ENCODE data around the gene SARDH.

Gene SARDH

DNA sequence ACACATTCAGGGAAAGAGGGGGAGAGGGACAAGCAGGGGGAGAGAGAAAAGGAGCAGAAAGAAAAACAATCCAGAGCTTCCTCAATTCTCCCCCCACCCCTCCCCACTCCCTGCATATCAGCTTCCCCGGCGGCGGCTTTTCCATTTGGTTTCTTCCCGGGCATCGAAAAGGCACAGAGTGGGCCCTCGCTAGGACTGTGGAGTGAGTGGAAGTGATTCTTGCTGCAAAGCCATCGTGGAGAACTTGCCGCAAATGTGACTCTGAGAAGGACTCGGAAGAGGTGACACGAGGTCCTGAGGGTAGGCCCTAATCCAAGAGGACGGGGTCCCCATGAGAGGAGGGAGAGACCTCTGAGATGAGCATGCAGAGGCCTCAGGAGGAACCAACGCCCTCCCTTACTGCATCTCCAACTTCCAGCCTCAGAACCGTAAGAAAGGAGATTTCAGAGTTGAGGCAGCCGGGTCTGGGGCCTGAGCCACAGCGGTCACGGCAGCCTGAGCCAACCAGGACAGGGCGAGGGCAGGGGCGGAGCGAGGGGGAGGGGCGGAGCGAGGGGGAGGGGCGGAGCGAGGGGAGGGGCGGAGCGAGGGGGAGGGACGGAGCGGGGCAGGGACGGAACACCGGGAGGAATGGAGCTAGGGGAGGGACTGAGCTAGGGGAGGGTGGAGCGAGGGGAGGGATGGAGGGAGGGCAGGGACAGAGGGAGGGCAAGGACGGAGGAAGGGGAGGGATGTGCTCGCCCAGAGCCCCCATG lies 21.2 kb upstream of the SARDH start:
- H3K79me2 ChIP-seq (ENCODE audit: insufficient read depth, low read length) = no peaks in the 10 kb centered on the region
- H2AFZ ChIP-seq (ENCODE audit: low read depth, low read length) = no peak overlapping the region
- no peak overlapping the region for H3K27ac ChIP-seq (ENCODE audit: low read length)
- TF ChIP-seq EZH2 (IDR thresholded peaks at IDR 0.05; ENCODE audit: borderline replicate concordance, low read depth, low read length, severe bottlenecking) = no peak
- TF ChIP-seq, protein P1, sequence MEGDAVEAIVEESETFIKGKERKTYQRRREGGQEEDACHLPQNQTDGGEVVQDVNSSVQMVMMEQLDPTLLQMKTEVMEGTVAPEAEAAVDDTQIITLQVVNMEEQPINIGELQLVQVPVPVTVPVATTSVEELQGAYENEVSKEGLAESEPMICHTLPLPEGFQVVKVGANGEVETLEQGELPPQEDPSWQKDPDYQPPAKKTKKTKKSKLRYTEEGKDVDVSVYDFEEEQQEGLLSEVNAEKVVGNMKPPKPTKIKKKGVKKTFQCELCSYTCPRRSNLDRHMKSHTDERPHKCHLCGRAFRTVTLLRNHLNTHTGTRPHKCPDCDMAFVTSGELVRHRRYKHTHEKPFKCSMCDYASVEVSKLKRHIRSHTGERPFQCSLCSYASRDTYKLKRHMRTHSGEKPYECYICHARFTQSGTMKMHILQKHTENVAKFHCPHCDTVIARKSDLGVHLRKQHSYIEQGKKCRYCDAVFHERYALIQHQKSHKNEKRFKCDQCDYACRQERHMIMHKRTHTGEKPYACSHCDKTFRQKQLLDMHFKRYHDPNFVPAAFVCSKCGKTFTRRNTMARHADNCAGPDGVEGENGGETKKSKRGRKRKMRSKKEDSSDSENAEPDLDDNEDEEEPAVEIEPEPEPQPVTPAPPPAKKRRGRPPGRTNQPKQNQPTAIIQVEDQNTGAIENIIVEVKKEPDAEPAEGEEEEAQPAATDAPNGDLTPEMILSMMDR (IDR thresholded peaks at IDR 0.05; ENCODE audit: borderline replicate concordance, extremely low read depth, low read length, poor library complexity, severe bottlenecking) = no peak
- H3K27me3 ChIP-seq (ENCODE audit: insufficient read depth, low read length, poor library complexity) = no peaks in the 10 kb centered on the region
- no peaks in the 10 kb centered on the region for H3K9me3 ChIP-seq (ENCODE audit: insufficient read depth, low read length, severe bottlenecking)
- no peaks in the 10 kb centered on the region for H3K36me3 ChIP-seq (ENCODE audit: insufficient read depth, low read length)
- H3K4me2 ChIP-seq (ENCODE audit: insufficient read depth, low read length) = no peak overlapping the region
- no peaks in the 10 kb centered on the region for H4K20me1 ChIP-seq (ENCODE audit: insufficient read depth, low read length)
- H3K4me1 ChIP-seq (ENCODE audit: insufficient read depth, low read length) = no peaks in the 10 kb centered on the region
- DNase-seq (no peak), ATAC-seq (ENCODE audit: insufficient read depth, low read depth) (no peak)
- H3K9ac ChIP-seq (ENCODE audit: low read depth, low read length) = no peak overlapping the region
- H3K4me3 ChIP-seq (ENCODE audit: low read depth in 1 of 2, low read length in 2 of 2) = no peak overlapping the region

DNA sequence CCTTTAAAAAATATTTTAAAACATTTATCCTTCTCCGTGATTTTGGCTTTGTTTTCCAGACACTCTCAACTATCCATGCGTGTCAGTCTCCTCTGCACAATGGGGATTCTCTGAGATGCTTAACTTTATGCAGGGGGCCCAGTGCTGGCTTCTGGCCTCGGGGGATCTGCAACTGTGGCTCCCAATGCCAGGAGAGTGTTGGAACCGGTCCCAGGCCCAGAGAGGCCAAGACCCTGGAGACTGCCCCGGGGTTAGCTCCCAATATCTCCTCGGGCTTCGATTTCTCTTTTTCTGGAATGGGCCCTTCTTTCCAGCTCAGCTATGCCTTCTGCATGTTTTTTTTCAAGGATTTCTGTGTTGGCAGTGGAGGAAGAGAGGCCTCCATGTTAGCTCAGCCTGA lies 20.1 kb upstream of the SARDH start:
- Histone ChIP-seq H3K9ac (ENCODE audit: low read depth, low read length) (no peak overlapping the region), H4K20me1 (ENCODE audit: insufficient read depth, low read length) (no peaks in the 10 kb centered on the region), H3K4me3 (ENCODE audit: low read depth in 1 of 2, low read length in 2 of 2) (no peak overlapping the region), H2AFZ (ENCODE audit: low read depth, low read length) (no peak overlapping the region), H3K27me3 (ENCODE audit: insufficient read depth, low read length, poor library complexity) (no peaks in the 10 kb centered on the region), H3K9me3 (ENCODE audit: insufficient read depth, low read length, severe bottlenecking) (no peaks in the 10 kb centered on the region), H3K79me2 (ENCODE audit: insufficient read depth, low read length) (no peaks in the 10 kb centered on the region), H3K27ac (ENCODE audit: low read length) (no peak overlapping the region), H3K36me3 (ENCODE audit: insufficient read depth, low read length) (no peaks in the 10 kb centered on the region), H3K4me2 (ENCODE audit: insufficient read depth, low read length) (no peak overlapping the region), H3K4me1 (ENCODE audit: insufficient read depth, low read length) (no peaks in the 10 kb centered on the region)
- ATAC-seq (ENCODE audit: insufficient read depth, low read depth) (no peak), DNase-seq (no peak)
- no peak for TF ChIP-seq EZH2 (IDR thresholded peaks at IDR 0.05; ENCODE audit: borderline replicate concordance, low read depth, low read length, severe bottlenecking)
- TF ChIP-seq, protein P1 (IDR thresholded peaks at IDR 0.05; ENCODE audit: borderline replicate concordance, extremely low read depth, low read length, poor library complexity, severe bottlenecking) = no peak

DNA sequence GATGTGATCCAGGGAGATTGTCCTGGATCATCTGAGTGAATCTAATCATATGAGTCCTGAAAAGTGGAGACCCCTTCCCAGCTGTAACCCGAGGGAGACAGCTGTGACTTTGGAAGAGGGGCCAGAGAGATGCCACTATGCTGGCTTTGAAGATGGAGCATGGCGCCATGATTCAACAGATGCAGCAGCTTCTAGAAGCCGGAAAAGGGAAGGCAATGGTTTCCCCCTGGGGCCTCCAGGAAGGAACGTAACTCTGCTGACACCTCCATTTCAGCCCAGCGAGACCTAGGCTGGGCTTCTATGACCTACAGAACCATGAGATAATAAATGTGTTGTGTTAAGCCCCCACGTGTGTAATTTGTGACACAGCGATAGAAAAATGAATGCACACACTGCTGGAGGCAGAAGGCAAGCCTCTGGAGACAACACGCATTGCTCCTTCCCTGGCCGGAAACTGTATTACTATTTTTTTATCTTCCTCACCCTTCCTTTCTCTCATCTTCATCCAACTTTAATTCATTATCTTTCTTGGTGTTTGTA lies 16.6 kb upstream of the SARDH start:
- no peak overlapping the region for H3K4me2 ChIP-seq (ENCODE audit: insufficient read depth, low read length)
- DNase-seq = no peak

More for the DNA sequence above, 16.6 kb upstream of the SARDH start:
- H3K79me2 ChIP-seq (ENCODE audit: insufficient read depth, low read length) = no peaks in the 10 kb centered on the region
- peaks cover 3% of the 10 kb centered on the region; the same call in 1 of the 2 replicates for H3K4me1 ChIP-seq (ENCODE audit: insufficient read depth, low read length)
- H3K27me3 ChIP-seq (ENCODE audit: insufficient read depth, low read length, poor library complexity) = no peaks in the 10 kb centered on the region
- H3K27ac ChIP-seq (ENCODE audit: low read length) = no peak overlapping the region
- ATAC-seq (ENCODE audit: insufficient read depth, low read depth) = no peak
- no peaks in the 10 kb centered on the region for H3K36me3 ChIP-seq (ENCODE audit: insufficient read depth, low read length)
- TF ChIP-seq, protein P1 (IDR thresholded peaks at IDR 0.05; ENCODE audit: borderline replicate concordance, extremely low read depth, low read length, poor library complexity, severe bottlenecking) = no peak
- TF ChIP-seq EZH2 (IDR thresholded peaks at IDR 0.05; ENCODE audit: borderline replicate concordance, low read depth, low read length, severe bottlenecking) = no peak
- H3K4me3 ChIP-seq (ENCODE audit: low read depth in 1 of 2, low read length in 2 of 2) = no peak overlapping the region
- H4K20me1 ChIP-seq (ENCODE audit: insufficient read depth, low read length) = no peaks in the 10 kb centered on the region
- H2AFZ ChIP-seq (ENCODE audit: low read depth, low read length) = no peak overlapping the region
- H3K9ac ChIP-seq (ENCODE audit: low read depth, low read length) = no peak overlapping the region
- no peaks in the 10 kb centered on the region for H3K9me3 ChIP-seq (ENCODE audit: insufficient read depth, low read length, severe bottlenecking)
